ENCODE data around the gene IL17C.

IL17C gene

DNA sequence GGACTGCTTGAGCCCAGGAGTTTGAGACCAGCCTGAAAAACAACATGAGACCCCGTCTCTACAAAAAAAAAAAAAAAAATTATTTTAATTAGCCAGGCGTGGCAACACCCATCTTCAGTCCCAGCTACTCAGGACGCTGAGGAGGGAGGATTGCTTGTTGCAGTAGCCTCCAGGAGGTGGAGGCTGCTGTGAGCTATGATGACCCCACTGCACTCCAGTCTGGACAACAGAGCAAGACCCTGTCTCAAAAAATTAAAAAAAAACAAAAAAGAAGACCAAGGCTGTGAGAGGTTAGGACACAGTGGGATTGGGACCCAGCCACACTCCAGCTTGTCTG lies 49.3 kb downstream of the IL17C start:
- Histone ChIP-seq H3K9me2 (replicated peaks; ENCODE audit: insufficient read depth, low read length) (no peaks in the 10 kb centered on the region), H3F3A (ENCODE audit: insufficient read depth) (no peaks in the 10 kb centered on the region), H3K4me3 (ENCODE audit: insufficient read depth, low read length, poor library complexity, severe bottlenecking) (no peak overlapping the region), H2AFZ (ENCODE audit: low read depth, low read length, severe bottlenecking) (no peak overlapping the region), H3K4me2 (ENCODE audit: low read depth, low read length, poor library complexity, severe bottlenecking) (no peak overlapping the region), H4K20me1 (ENCODE audit: low read depth, low read length) (no peaks in the 10 kb centered on the region), H3K79me2 (ENCODE audit: insufficient read depth, low read length) (no peaks in the 10 kb centered on the region), H3K36me3 (ENCODE audit: low read length) (no peaks in the 10 kb centered on the region), H3K9me3 (ENCODE audit: insufficient read depth, low read length) (no peaks in the 10 kb centered on the region), H3K27me3 (ENCODE audit: low read length) (no peaks in the 10 kb centered on the region), H3K9ac (ENCODE audit: low read length) (no peak overlapping the region), H3K27ac (ENCODE audit: low read depth, low read length) (no peak overlapping the region)
- TF ChIP-seq, protein P1, sequence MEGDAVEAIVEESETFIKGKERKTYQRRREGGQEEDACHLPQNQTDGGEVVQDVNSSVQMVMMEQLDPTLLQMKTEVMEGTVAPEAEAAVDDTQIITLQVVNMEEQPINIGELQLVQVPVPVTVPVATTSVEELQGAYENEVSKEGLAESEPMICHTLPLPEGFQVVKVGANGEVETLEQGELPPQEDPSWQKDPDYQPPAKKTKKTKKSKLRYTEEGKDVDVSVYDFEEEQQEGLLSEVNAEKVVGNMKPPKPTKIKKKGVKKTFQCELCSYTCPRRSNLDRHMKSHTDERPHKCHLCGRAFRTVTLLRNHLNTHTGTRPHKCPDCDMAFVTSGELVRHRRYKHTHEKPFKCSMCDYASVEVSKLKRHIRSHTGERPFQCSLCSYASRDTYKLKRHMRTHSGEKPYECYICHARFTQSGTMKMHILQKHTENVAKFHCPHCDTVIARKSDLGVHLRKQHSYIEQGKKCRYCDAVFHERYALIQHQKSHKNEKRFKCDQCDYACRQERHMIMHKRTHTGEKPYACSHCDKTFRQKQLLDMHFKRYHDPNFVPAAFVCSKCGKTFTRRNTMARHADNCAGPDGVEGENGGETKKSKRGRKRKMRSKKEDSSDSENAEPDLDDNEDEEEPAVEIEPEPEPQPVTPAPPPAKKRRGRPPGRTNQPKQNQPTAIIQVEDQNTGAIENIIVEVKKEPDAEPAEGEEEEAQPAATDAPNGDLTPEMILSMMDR (IDR thresholded peaks at IDR 0.05; ENCODE audit: insufficient read depth, low read length, poor library complexity, severe bottlenecking): no peak
- no peak for TF ChIP-seq EZH2phosphoT487 (conservative IDR thresholded peaks at IDR 0.05; ENCODE audit: low read length)

DNA sequence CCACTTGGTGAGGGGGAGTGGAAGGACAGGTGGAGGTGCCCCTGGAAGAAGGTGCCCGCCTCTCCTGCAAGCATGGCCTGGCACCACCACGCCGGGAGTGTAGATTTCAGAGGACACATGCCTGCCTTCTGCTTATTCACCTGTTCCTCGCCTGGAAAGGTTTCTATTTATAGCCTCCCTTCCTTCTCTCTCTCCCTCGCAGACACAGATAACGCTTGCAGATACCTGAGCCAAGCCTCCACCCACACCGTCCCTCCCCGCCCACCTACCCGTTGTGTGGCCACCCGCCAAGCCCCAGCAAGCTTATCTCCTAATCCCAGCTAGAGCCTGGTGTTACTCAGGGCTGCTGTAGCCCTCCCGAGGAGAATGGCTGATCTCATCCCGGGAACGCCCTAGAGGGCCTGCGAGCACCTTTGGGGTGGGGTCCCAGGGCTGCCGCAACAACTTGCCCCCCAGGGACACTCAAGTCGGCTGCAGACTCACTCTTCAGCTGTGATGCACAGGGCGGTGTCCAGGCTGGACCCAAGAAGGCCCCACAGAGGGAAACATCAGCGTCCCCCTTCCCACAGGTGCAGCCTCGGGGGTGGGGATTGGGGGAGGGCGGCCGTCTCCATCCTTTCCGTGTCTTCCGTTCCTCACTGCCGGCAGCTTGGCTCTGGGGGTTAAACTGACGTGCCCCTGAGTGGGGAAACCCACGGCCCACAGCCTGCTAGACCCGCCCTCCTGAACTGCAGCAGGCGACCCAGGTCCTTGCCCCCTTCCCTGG lies 49.8 kb downstream of the IL17C start:
- Histone ChIP-seq H3K9me3 (ENCODE audit: insufficient read depth, low read length) (no peaks in the 10 kb centered on the region), H4K20me1 (ENCODE audit: low read depth, low read length) (no peaks in the 10 kb centered on the region), H3K4me3 (ENCODE audit: insufficient read depth, low read length, poor library complexity, severe bottlenecking) (no peak overlapping the region), H3K27me3 (ENCODE audit: low read length) (no peaks in the 10 kb centered on the region), H3K79me2 (ENCODE audit: insufficient read depth, low read length) (no peaks in the 10 kb centered on the region), H3K9ac (ENCODE audit: low read length) (no peak overlapping the region), H3K4me2 (ENCODE audit: low read depth, low read length, poor library complexity, severe bottlenecking) (no peak overlapping the region), H3K9me2 (replicated peaks; ENCODE audit: insufficient read depth, low read length) (no peaks in the 10 kb centered on the region), H3K27ac (ENCODE audit: low read depth, low read length) (no peak overlapping the region), H3F3A (ENCODE audit: insufficient read depth) (no peaks in the 10 kb centered on the region), H2AFZ (ENCODE audit: low read depth, low read length, severe bottlenecking) (no peak overlapping the region), H3K36me3 (ENCODE audit: low read length) (no peaks in the 10 kb centered on the region)
- TF ChIP-seq EZH2phosphoT487 (conservative IDR thresholded peaks at IDR 0.05; ENCODE audit: low read length): no peak
- TF ChIP-seq, protein P1 (IDR thresholded peaks at IDR 0.05; ENCODE audit: insufficient read depth, low read length, poor library complexity, severe bottlenecking): no peak

All from SU-DHL-6 (cell line).